ENCODE measurements around the gene IL6R.

The IL6R gene

DNA sequence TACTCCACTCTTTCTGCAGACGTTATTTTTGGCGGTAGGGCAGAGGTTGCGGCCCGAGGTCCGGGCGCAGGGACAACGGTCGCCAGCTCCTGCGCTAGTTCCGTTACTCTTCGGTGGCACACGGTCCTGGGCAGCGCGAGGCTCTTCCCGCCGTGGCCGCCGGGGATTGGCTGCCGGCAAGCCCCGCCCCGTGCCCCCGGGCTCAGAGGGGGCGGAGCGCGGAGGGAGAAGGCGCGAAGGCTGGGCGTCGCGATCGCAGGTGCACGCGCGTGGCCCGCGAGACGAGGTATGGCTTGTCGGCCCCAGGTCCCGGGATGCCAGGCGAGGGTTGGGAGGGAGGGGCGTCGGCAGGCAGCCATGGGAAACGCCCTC is 97.6 kb downstream of the IL6R start:
- DNase-seq = no peak

DNA sequence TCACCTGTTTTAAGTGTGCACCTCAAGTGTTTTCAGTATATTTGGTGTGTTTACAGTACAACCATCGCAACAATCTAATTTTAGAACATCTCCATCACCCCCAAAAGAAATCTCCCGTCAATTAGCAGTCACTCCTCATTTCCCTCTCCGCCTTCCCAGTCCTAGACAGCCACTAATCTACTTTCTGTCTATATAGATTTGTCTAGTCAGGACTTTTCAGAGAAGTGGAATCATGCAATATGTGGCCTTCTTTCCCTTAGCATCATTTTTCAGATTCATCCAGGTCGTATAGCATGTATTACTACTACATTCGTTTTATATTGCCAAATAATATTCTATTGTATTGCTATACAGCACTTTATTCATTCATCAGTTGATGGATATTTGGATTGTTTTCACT is 98.8 kb downstream of the IL6R start:
- no peak for DNase-seq

- DNase-seq = no peak
Observed at GRCh38 chr1:154512760-154513159, 107.6 kb downstream of the IL6R start.

GRCh38 chr1:154514066-154514553 is 109.0 kb downstream of the IL6R start:
- DNase-seq = no peak

DNA sequence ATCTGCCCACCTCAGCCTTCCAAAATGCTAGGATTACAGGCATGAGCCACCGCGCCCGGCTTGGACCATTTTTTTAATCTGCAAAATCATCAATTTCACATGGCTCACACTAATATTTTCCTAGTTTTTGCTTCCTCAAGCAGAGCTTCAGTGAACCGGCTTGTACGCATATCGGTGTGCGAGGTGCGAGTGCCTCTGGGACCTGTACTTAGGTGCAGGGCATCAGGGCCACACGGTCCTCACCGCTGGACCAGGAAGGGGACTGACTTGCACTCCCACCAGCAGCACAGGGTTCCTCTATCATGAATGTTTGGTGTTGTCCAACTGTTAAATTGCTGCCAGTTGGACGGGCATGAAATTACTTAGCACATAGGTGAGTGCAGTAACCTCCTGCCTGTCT is 112.5 kb downstream of the IL6R start:
- no peak for DNase-seq

Data from nucleus accumbens (tissue), 56 donors.